GM23248 (cell line): ENCODE measurements around the gene ZNF579.

Experiments
- EZH2 ChIP-seq: fragments of 200-600 bp; sonication (generic); IDR thresholded peaks from 2 replicates; pipeline ENCODE4 v1.6.1; 2018; ENCODE audit warnings: antibody characterized with exemption, mild to moderate bottlenecking; ENCODE audit not compliant: insufficient read depth, poor library complexity, severe bottlenecking
- EZH2phosphoT487 ChIP-seq: fragments of 200-600 bp; sonication (generic); IDR thresholded peaks from 2 replicates; pipeline ENCODE4 v1.6.1; 2018; ENCODE audit warnings: antibody characterized with exemption, moderate library complexity, mild to moderate bottlenecking, low read depth; ENCODE audit not compliant: insufficient read depth

GRCh38 chr19:55601084-55601483 lies 20.4 kb upstream of the ZNF579 start:
- TF ChIP-seq EZH2 = no peak
- TF ChIP-seq EZH2phosphoT487 = no peak
